NCI-H1417 treated with DMSO at 0.1 percent for 48 hours (cell line): ENCODE data around the gene CAMTA1.

Experiments used
- DNase-seq: peaks from one replicate; lab custom pipeline; 2025; lab: John Stamatoyannopoulos, UW

CAMTA1 gene

GRCh38 chr1:7475691-7476090 lies 690.4 kb downstream of the CAMTA1 start:
- DNase-seq: no peak

GRCh38 chr1:7476402-7476801 lies 691.1 kb downstream of the CAMTA1 start:
- DNase-seq: no peak

- DNase-seq: no peak
These were observed 691.8 kb downstream of the CAMTA1 start for GRCh38 chr1:7476861-7477547.

GRCh38 chr1:7477593-7477992 lies 692.3 kb downstream of the CAMTA1 start:
- no peak for DNase-seq

GRCh38 chr1:7478142-7478790 lies 693.0 kb downstream of the CAMTA1 start:
- no peak for DNase-seq

GRCh38 chr1:7478809-7479499 lies 693.7 kb downstream of the CAMTA1 start:
- DNase-seq: no peak

- no peak for DNase-seq
These were observed 694.3 kb downstream of the CAMTA1 start for GRCh38 chr1:7479571-7479970.

- no peak for DNase-seq
These were observed 695.9 kb downstream of the CAMTA1 start for GRCh38 chr1:7481194-7481593.

- no peak for DNase-seq
These were observed 696.8 kb downstream of the CAMTA1 start for GRCh38 chr1:7482077-7482476.

- DNase-seq: no peak
These were observed 697.7 kb downstream of the CAMTA1 start for GRCh38 chr1:7482772-7483495.

- no peak for DNase-seq
These were observed 698.6 kb downstream of the CAMTA1 start for GRCh38 chr1:7483634-7484383.

- no peak for DNase-seq
These were observed 700.0 kb downstream of the CAMTA1 start for GRCh38 chr1:7485086-7485780.

- no peak for DNase-seq
These were observed 700.6 kb downstream of the CAMTA1 start for GRCh38 chr1:7485826-7486225.

GRCh38 chr1:7487766-7488474 lies 702.7 kb downstream of the CAMTA1 start:
- no peak for DNase-seq

GRCh38 chr1:7488475-7488842 lies 703.2 kb downstream of the CAMTA1 start:
- DNase-seq: no peak

- no peak for DNase-seq
These were observed 704.3 kb downstream of the CAMTA1 start for GRCh38 chr1:7489586-7489985.

GRCh38 chr1:7490576-7490975 lies 705.3 kb downstream of the CAMTA1 start:
- no peak for DNase-seq

GRCh38 chr1:7491109-7491817 lies 706.0 kb downstream of the CAMTA1 start:
- peak; percentile 63 for DNase-seq

- DNase-seq: no peak
These were observed 706.5 kb downstream of the CAMTA1 start for GRCh38 chr1:7491818-7492173.
